GM12892 (cell line): ENCODE data around the gene SAXO2.
"Not testable (repeated sequence)": the region's sequence is repeated elsewhere in the genome, so short reads cannot be mapped to it uniquely, and the experiment has no call there.

ENCODE experiments used
- POLR2A ChIP-seq: IDR thresholded peaks from 2 replicates; pipeline ENCODE4 v1.6.1; 2011; ENCODE audit warnings: low read depth, low read length, control low read depth
- POLR2AphosphoS5 ChIP-seq: IDR thresholded peaks from 2 replicates; pipeline ENCODE4 v1.6.1; 2011; ENCODE audit warnings: low read depth, low read length, control low read depth
- TAF1 ChIP-seq: IDR thresholded peaks from 2 replicates; pipeline ENCODE4 v1.6.1; 2011; ENCODE audit warnings: low read depth, mild to moderate bottlenecking, control low read depth, low read length, borderline replicate concordance

DNA sequence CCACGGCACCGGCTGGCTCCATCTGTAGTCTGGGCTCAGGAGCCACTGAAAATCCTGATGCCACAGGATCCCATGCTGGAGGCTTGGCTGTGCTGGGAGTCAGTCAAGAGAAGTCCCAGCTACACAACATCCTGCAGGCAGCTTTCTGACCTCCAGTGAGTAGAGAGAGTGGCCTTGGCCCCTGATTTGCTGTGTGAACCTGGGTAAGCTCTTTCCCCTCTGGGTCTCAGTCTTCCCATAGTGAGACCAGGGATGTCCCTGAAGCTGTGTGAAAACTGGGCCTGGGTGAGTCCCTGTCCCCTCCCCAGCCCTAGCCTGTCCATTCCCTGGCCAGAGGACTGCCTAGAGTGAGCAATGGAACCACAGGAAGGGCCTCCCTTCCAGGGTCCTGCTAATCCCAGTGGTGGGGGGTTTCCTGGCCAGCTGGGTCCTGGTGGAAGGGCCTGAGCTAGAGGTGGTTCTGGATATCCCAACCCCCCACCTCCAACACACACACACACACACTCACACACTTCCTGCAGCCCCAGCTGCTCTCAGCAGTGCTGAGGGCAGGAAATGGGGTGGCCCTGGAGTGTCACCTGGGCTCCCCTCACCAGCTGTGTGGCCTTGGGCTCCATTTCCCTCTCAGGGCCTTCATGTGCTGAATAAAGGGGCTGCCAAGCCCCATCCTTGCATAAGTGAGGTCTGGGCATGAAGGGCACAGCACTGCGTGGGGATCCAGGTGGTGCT lies 69.1 kb downstream of the SAXO2 start:
- TF ChIP-seq POLR2A, TAF1, POLR2AphosphoS5: not testable (repeated sequence)
